HEK293 (cell line): ENCODE measurements around the gene TBC1D19.

Source experiments
- CTCF ChIA-PET: fragments of 350-600 bp; formaldehyde crosslinking; extraction: SDS; loops from one replicate; lab custom pipeline; 2021; ENCODE audit warnings: antibody characterized with exemption; lab: Yijun Ruan, JAX
- POLR2A ChIA-PET: fragments of 300-600 bp; formaldehyde crosslinking; extraction: SDS; loops from one replicate; lab custom pipeline; 2020; ENCODE audit warnings: antibody characterized with exemption, inconsistent platforms; lab: Yijun Ruan, JAX
- H3K27ac ChIP-seq: fragments of 200-500 bp; sonication (Bioruptor generic); 2 replicates; pipeline ENCODE4 v1.5.1; 2014; ENCODE audit warnings: low read depth, low read length, control low read depth, inconsistent platforms; ENCODE audit errors: extremely low read depth
- H3K36me3 ChIP-seq, 2 experiments: fragments of 200-500 bp in 1 of 2; sonication (Bioruptor generic) in 1 of 2; 1 replicate in 1 of 2; 2 replicates in 1 of 2; pipeline ENCODE4 v1.5.1; 2014 to 2017; ENCODE audit warnings: inconsistent platforms in 2 of 2, low read length in 2 of 2; ENCODE audit not compliant: control insufficient read depth in 2 of 2, insufficient read depth in 1 of 2
- H3K4me1 ChIP-seq: fragments of 200-500 bp; sonication (Bioruptor generic); 2 replicates; pipeline ENCODE4 v1.5.1; 2014; ENCODE audit warnings: mild to moderate bottlenecking, low read length, inconsistent platforms; ENCODE audit not compliant: control insufficient read depth, insufficient read depth
- H3K4me3 ChIP-seq: 2 replicates; pipeline ENCODE4 v1.5.1; 2011; ENCODE audit warnings: low read depth, mild to moderate bottlenecking, control low read depth, low read length, moderate library complexity
- H3K9me3 ChIP-seq: fragments of 200-500 bp; sonication (Bioruptor generic); 2 replicates; pipeline ENCODE4 v1.5.1; 2014; ENCODE audit warnings: low read depth, low read length, inconsistent platforms; ENCODE audit not compliant: control insufficient read depth, insufficient read depth
- FEZF1 ChIP-seq: fragments of 450-650 bp; formaldehyde crosslinking; IDR thresholded peaks from 2 replicates; pipeline ENCODE4 v1.5.1; 2016; ENCODE audit warnings: missing biosample characterization, missing genetic modification characterization
- GLIS1 ChIP-seq: fragments of 450-650 bp; formaldehyde crosslinking; IDR thresholded peaks from 2 replicates; pipeline ENCODE4 v1.5.1; 2016; ENCODE audit warnings: missing biosample characterization, missing genetic modification characterization
- HOXA7 ChIP-seq: sonication (generic); formaldehyde crosslinking; IDR thresholded peaks from 2 replicates; pipeline ENCODE4 v1.8.1; 2022; ENCODE audit warnings: missing genetic modification reagents, borderline replicate concordance
- PBX3 ChIP-seq: sonication (generic); formaldehyde crosslinking; IDR thresholded peaks from 2 replicates; pipeline ENCODE4 v1.8.1; 2022; ENCODE audit warnings: mild to moderate bottlenecking, moderate library complexity, missing genetic modification reagents
- PRDM2 ChIP-seq: fragments of 450-650 bp; formaldehyde crosslinking; IDR thresholded peaks from 2 replicates; pipeline ENCODE4 v1.5.1; 2016; ENCODE audit warnings: missing biosample characterization, missing genetic modification characterization, borderline replicate concordance
- WT1 ChIP-seq: fragments of 450-650 bp; formaldehyde crosslinking; IDR thresholded peaks from 2 replicates; pipeline ENCODE4 v1.5.1; 2016; ENCODE audit warnings: missing biosample characterization, missing genetic modification characterization
- ZNF157 ChIP-seq: fragments of 450-650 bp; formaldehyde crosslinking; IDR thresholded peaks from 2 replicates; pipeline ENCODE4 v1.5.1; 2016; ENCODE audit warnings: missing biosample characterization, missing genetic modification characterization
- ZNF169 ChIP-seq: fragments of 450-650 bp; formaldehyde crosslinking; IDR thresholded peaks from 2 replicates; pipeline ENCODE4 v1.5.1; 2016; ENCODE audit warnings: missing biosample characterization, missing genetic modification characterization
- ZNF175 ChIP-seq: fragments of 450-650 bp; formaldehyde crosslinking; IDR thresholded peaks from 2 replicates; pipeline ENCODE4 v1.5.1; 2016; ENCODE audit warnings: missing biosample characterization, missing genetic modification characterization
- ZNF211 ChIP-seq: fragments of 450-650 bp; formaldehyde crosslinking; IDR thresholded peaks from 2 replicates; pipeline ENCODE4 v1.5.1; 2016; ENCODE audit warnings: low read depth, missing biosample characterization, missing genetic modification characterization
- ZNF26 ChIP-seq: fragments of 450-650 bp; formaldehyde crosslinking; IDR thresholded peaks from 2 replicates; pipeline ENCODE4 v1.5.1; 2016; ENCODE audit warnings: missing biosample characterization, missing genetic modification characterization
- ZNF274 ChIP-seq, 2 experiments: fragments of 200-500 bp in 1 of 2; fragments of 450-650 bp in 1 of 2; sonication (Bioruptor generic) in 1 of 2; formaldehyde crosslinking in 1 of 2; IDR thresholded peaks; 2 replicates each; pipeline versions ENCODE4 v1.5.1 to v1.6.1; 2014 to 2016; ENCODE audit warnings: borderline replicate concordance in 1 of 2, inconsistent platforms in 1 of 2, low read length in 1 of 2, missing biosample characterization in 1 of 2, missing genetic modification characterization in 1 of 2
- ZNF335 ChIP-seq: fragments of 450-650 bp; formaldehyde crosslinking; conservative IDR thresholded peaks from 2 replicates; pipeline ENCODE4 v1.5.1; 2016; ENCODE audit warnings: missing biosample characterization, missing genetic modification characterization
- ZNF366 ChIP-seq: fragments of 450-650 bp; formaldehyde crosslinking; conservative IDR thresholded peaks from 2 replicates; pipeline ENCODE4 v1.5.1; 2016; ENCODE audit warnings: missing biosample characterization, missing genetic modification characterization
- ZNF416 ChIP-seq: fragments of 450-650 bp; formaldehyde crosslinking; IDR thresholded peaks from 2 replicates; pipeline ENCODE4 v1.5.1; 2016; ENCODE audit warnings: missing biosample characterization, missing genetic modification characterization
- ZNF560 ChIP-seq: fragments of 450-650 bp; formaldehyde crosslinking; IDR thresholded peaks from 2 replicates; pipeline ENCODE4 v1.5.1; 2017; ENCODE audit warnings: missing biosample characterization, missing genetic modification characterization, borderline replicate concordance
- ZNF645 ChIP-seq: fragments of 450-650 bp; formaldehyde crosslinking; IDR thresholded peaks from 2 replicates; pipeline ENCODE4; 2016; ENCODE audit warnings: missing biosample characterization, missing genetic modification characterization
- ZNF658 ChIP-seq: fragments of 450-650 bp; formaldehyde crosslinking; IDR thresholded peaks from 2 replicates; pipeline ENCODE4; 2016; ENCODE audit warnings: missing biosample characterization, missing genetic modification characterization
- ZNF707 ChIP-seq: fragments of 450-650 bp; formaldehyde crosslinking; IDR thresholded peaks from 2 replicates; pipeline ENCODE4 v1.5.1; 2016; ENCODE audit warnings: missing biosample characterization, missing genetic modification characterization
- ZNF830 ChIP-seq: fragments of 450-650 bp; IDR thresholded peaks from 2 replicates; pipeline ENCODE4 v1.5.0; 2018; ENCODE audit warnings: missing biosample characterization, missing genetic modification characterization, low read depth, mild to moderate bottlenecking, moderate library complexity
- ZSCAN5A ChIP-seq: fragments of 450-650 bp; formaldehyde crosslinking; IDR thresholded peaks from 2 replicates; pipeline ENCODE4 v1.5.1; 2016; ENCODE audit warnings: missing biosample characterization, missing genetic modification characterization

Gene TBC1D19

GRCh38 chr4:26751004-26751403 is 167.1 kb downstream of the TBC1D19 start:
- Histone ChIP-seq H3K9me3 (no peaks in the 10 kb centered on the region), H3K36me3 (peaks cover 0 to 5% of the 10 kb centered on the region in 2 experiments; a peak in 1 of 3 replicates), H3K4me1 (peaks cover 4% of the 10 kb centered on the region; the same call in 1 of the 2 replicates), H3K4me3 (no peak overlapping the region), H3K27ac (no peak overlapping the region)
- TF ChIP-seq ZSCAN5A (tag by site-specific recombination) (no peak), ZNF366 (no peak), ZNF274 (IDR thresholded peaks at IDR 0.05; ENCODE audit: low read length) (no peak), ZNF274 (tag by site-specific recombination; IDR thresholded peaks at IDR 0.05; ENCODE audit: borderline replicate concordance) (no peak), FEZF1 (tag by site-specific recombination) (peak; percentile 49; the same call in 1 of the 2 replicates)
- POLR2A ChIA-PET, result no interaction called here
- CTCF ChIA-PET, result no interaction called here

GRCh38 chr4:26751838-26752237 is 168.0 kb downstream of the TBC1D19 start:
- ChIA-PET CTCF (no interaction called here), POLR2A (no interaction called here)
- Histone ChIP-seq H3K4me3 (no peak overlapping the region), H3K36me3 (peaks cover 0 to 5% of the 10 kb centered on the region in 2 experiments; a peak in 1 of 3 replicates), H3K9me3 (no peaks in the 10 kb centered on the region), H3K4me1 (peaks cover 4% of the 10 kb centered on the region; the same call in 1 of the 2 replicates), H3K27ac (no peak overlapping the region)
- no peak for TF ChIP-seq ZNF707 (tag by site-specific recombination)
- TF ChIP-seq ZNF416 (tag by site-specific recombination), result no peak
- TF ChIP-seq ZNF169 (tag by site-specific recombination), result no peak
- no peak for TF ChIP-seq ZNF658
- no peak for TF ChIP-seq GLIS1 (tag by site-specific recombination)
- TF ChIP-seq PRDM2 (tag by site-specific recombination), result no peak
- TF ChIP-seq HOXA7 (CRISPR knock-in tag), result no peak
- TF ChIP-seq ZNF645, result no peak
- TF ChIP-seq ZNF175 (tag by site-specific recombination), result no peak
- TF ChIP-seq ZNF560, result no peak
- TF ChIP-seq ZNF211 (tag by site-specific recombination), result no peak
- TF ChIP-seq ZNF335 (tag by site-specific recombination), result no peak
- no peak for TF ChIP-seq ZNF830 (tag by site-specific recombination)
- no peak for TF ChIP-seq ZNF157 (tag by site-specific recombination)
- no peak for TF ChIP-seq ZNF26 (tag by site-specific recombination)
- TF ChIP-seq PBX3, result no peak
- TF ChIP-seq WT1 (tag by site-specific recombination), result no peak
